ENCODE results near the gene GRIA1. TPM values are rescaled to one million over a fixed set of nuclear protein-coding genes. Genes with fewer than 3 reads are reported as not detected.

Gene GRIA1
- total RNA-seq, 3 donors from 2014 or later: 0.33 to 0.88 TPM; not detected in 1

GRCh38 chr5:153584960-153585359 is 94.5 kb downstream of the GRIA1 start:
- no peaks in the 10 kb centered on the region for H3K27me3 ChIP-seq
- H3K4me1 ChIP-seq: no peaks in the 10 kb centered on the region
- no peaks in the 10 kb centered on the region for H3K36me3 ChIP-seq
- no peak overlapping the region for H3K4me3 ChIP-seq
- intact Hi-C loops (cut with DNase I; ENCODE audit: low total_unique reads): no loop called here
- no peak overlapping the region for H3K27ac ChIP-seq
- no peak for TF ChIP-seq POLR2A (IDR thresholded peaks at IDR 0.05)
- TF ChIP-seq POLR2AphosphoS5 (IDR thresholded peaks at IDR 0.05): no peak
- no peak for TF ChIP-seq CTCF (IDR thresholded peaks at IDR 0.05)
- DNase-seq (ENCODE audit: low spot score in 2 of 2): no peak
- no peaks in the 10 kb centered on the region for H3K9me3 ChIP-seq

GRCh38 chr5:153585622-153586277 is 95.3 kb downstream of the GRIA1 start:
- Histone ChIP-seq H3K4me1 (no peaks in the 10 kb centered on the region), H3K4me3 (no peak overlapping the region), H3K27me3 (no peaks in the 10 kb centered on the region), H3K27ac (no peak overlapping the region), H3K36me3 (no peaks in the 10 kb centered on the region), H3K9me3 (no peaks in the 10 kb centered on the region)
- TF ChIP-seq CTCF (IDR thresholded peaks at IDR 0.05): no peak
- no peak for TF ChIP-seq POLR2A (IDR thresholded peaks at IDR 0.05)
- TF ChIP-seq POLR2AphosphoS5 (IDR thresholded peaks at IDR 0.05): no peak
- intact Hi-C loops (cut with DNase I; ENCODE audit: low total_unique reads): no loop called here
- DNase-seq (ENCODE audit: low spot score in 2 of 2): no peak

GRCh38 chr5:153592081-153592480 is 101.6 kb downstream of the GRIA1 start:
- no peak overlapping the region for H3K27ac ChIP-seq
- no peak for TF ChIP-seq POLR2AphosphoS5 (IDR thresholded peaks at IDR 0.05)
- no peak for TF ChIP-seq POLR2A (IDR thresholded peaks at IDR 0.05)
- TF ChIP-seq CTCF (IDR thresholded peaks at IDR 0.05): no peak
- H3K27me3 ChIP-seq: no peaks in the 10 kb centered on the region
- no peaks in the 10 kb centered on the region for H3K4me1 ChIP-seq
- no peak for DNase-seq (ENCODE audit: low spot score in 2 of 2)
- no peak overlapping the region for H3K4me3 ChIP-seq
- intact Hi-C loops (cut with DNase I; ENCODE audit: low total_unique reads): no loop called here
- no peaks in the 10 kb centered on the region for H3K36me3 ChIP-seq
- no peaks in the 10 kb centered on the region for H3K9me3 ChIP-seq

GRCh38 chr5:153594785-153595184 is 104.3 kb downstream of the GRIA1 start:
- Histone ChIP-seq H3K36me3 (no peaks in the 10 kb centered on the region), H3K27ac (no peak overlapping the region), H3K27me3 (no peaks in the 10 kb centered on the region), H3K4me3 (no peak overlapping the region), H3K4me1 (no peaks in the 10 kb centered on the region), H3K9me3 (no peaks in the 10 kb centered on the region)
- TF ChIP-seq POLR2A (IDR thresholded peaks at IDR 0.05) (no peak), POLR2AphosphoS5 (IDR thresholded peaks at IDR 0.05) (no peak), CTCF (IDR thresholded peaks at IDR 0.05) (no peak)
- intact Hi-C loops (cut with DNase I; ENCODE audit: low total_unique reads): no loop called here
- DNase-seq (ENCODE audit: low spot score in 2 of 2): no peak

- Histone ChIP-seq H3K36me3 (no peaks in the 10 kb centered on the region), H3K27ac (no peak overlapping the region), H3K27me3 (no peaks in the 10 kb centered on the region), H3K4me3 (no peak overlapping the region), H3K9me3 (no peaks in the 10 kb centered on the region), H3K4me1 (no peaks in the 10 kb centered on the region)
- DNase-seq (ENCODE audit: low spot score in 2 of 2): no peak
- intact Hi-C loops (cut with DNase I; ENCODE audit: low total_unique reads): no loop called here
- TF ChIP-seq POLR2AphosphoS5 (IDR thresholded peaks at IDR 0.05): no peak
- TF ChIP-seq POLR2A (IDR thresholded peaks at IDR 0.05): no peak
- no peak for TF ChIP-seq CTCF (IDR thresholded peaks at IDR 0.05)
Observed at GRCh38 chr5:153598099-153598498, 107.6 kb downstream of the GRIA1 start.

Data from breast epithelium (tissue), 4 donors.